ENCODE results near the gene ST6GALNAC5. TPM values are rescaled to one million over a fixed set of nuclear protein-coding genes. Genes with fewer than 3 reads are reported as not detected.

ST6GALNAC5 gene
- total and polyA plus RNA-seq, 2 experiments from 2014 or later: 5.1 to 12.2 TPM

- H3K9me2 ChIP-seq (ENCODE audit: insufficient read depth): no peaks in the 10 kb centered on the region
- H3K27me3 ChIP-seq (replicated peaks; ENCODE audit: insufficient read depth): no peaks in the 10 kb centered on the region
- H3K27ac ChIP-seq: no peak overlapping the region
- H3K79me2 ChIP-seq (ENCODE audit: insufficient read depth): no peaks in the 10 kb centered on the region
- TF ChIP-seq EZH2 (IDR thresholded peaks at IDR 0.05; ENCODE audit: insufficient read depth, poor library complexity, severe bottlenecking) (no peak), EZH2phosphoT487 (IDR thresholded peaks at IDR 0.05; ENCODE audit: insufficient read depth, low read depth) (no peak)
- no peak overlapping the region for H3K4me2 ChIP-seq (ENCODE audit: unreplicated experiment)
- no peaks in the 10 kb centered on the region for H3F3A ChIP-seq (ENCODE audit: insufficient read depth)
- no peaks in the 10 kb centered on the region for H3K9me3 ChIP-seq (ENCODE audit: low read depth)
- in situ Hi-C loops (cut with MboI): no loop called here
- 97 to 100% methylated on average over 2 of the region's 2 CpGs for WGBS, 2 experiments (ENCODE audit: low coverage in 1 of 2, low lambda C conversion rate in 2 of 2, missing lambda C conversion rate in 2 of 2)
- H2AFZ ChIP-seq: no peak overlapping the region
- H3K4me3 ChIP-seq: no peak overlapping the region
- no peak for DNase-seq
- H4K20me1 ChIP-seq (ENCODE audit: insufficient read depth): no peaks in the 10 kb centered on the region
- no peak overlapping the region for H3K9ac ChIP-seq
- H3K4me1 ChIP-seq (ENCODE audit: insufficient read depth): no peaks in the 10 kb centered on the region
- no peaks in the 10 kb centered on the region for H3K36me3 ChIP-seq (ENCODE audit: low read depth)
Observed at GRCh38 chr1:77068013-77068412, 200.7 kb downstream of the ST6GALNAC5 start.

- Histone ChIP-seq H3F3A (ENCODE audit: insufficient read depth) (no peaks in the 10 kb centered on the region), H2AFZ (no peak overlapping the region), H3K27me3 (replicated peaks; ENCODE audit: insufficient read depth) (no peaks in the 10 kb centered on the region), H3K4me2 (ENCODE audit: unreplicated experiment) (no peak overlapping the region), H3K79me2 (ENCODE audit: insufficient read depth) (no peaks in the 10 kb centered on the region), H3K36me3 (ENCODE audit: low read depth) (no peaks in the 10 kb centered on the region), H3K27ac (no peak overlapping the region), H3K9me3 (ENCODE audit: low read depth) (no peaks in the 10 kb centered on the region), H3K9ac (no peak overlapping the region), H3K9me2 (ENCODE audit: insufficient read depth) (no peaks in the 10 kb centered on the region), H3K4me1 (ENCODE audit: insufficient read depth) (no peaks in the 10 kb centered on the region), H4K20me1 (ENCODE audit: insufficient read depth) (no peaks in the 10 kb centered on the region), H3K4me3 (no peak overlapping the region)
- TF ChIP-seq EZH2 (IDR thresholded peaks at IDR 0.05; ENCODE audit: insufficient read depth, poor library complexity, severe bottlenecking) (no peak), EZH2phosphoT487 (IDR thresholded peaks at IDR 0.05; ENCODE audit: insufficient read depth, low read depth) (no peak)
- in situ Hi-C loops (cut with MboI): no loop called here
- no peak for DNase-seq
- 24 to 37% methylated on average over 2 of the region's 2 CpGs for WGBS, 2 experiments (ENCODE audit: low coverage in 1 of 2, low lambda C conversion rate in 2 of 2, missing lambda C conversion rate in 2 of 2)
Observed at GRCh38 chr1:77076759-77077158, 209.5 kb downstream of the ST6GALNAC5 start.

GRCh38 chr1:77081834-77082233 is 214.6 kb downstream of the ST6GALNAC5 start:
- in situ Hi-C loops (cut with MboI): no loop called here
- TF ChIP-seq EZH2phosphoT487 (IDR thresholded peaks at IDR 0.05; ENCODE audit: insufficient read depth, low read depth) (no peak), EZH2 (IDR thresholded peaks at IDR 0.05; ENCODE audit: insufficient read depth, poor library complexity, severe bottlenecking) (no peak)
- no peaks in the 10 kb centered on the region for H3K9me3 ChIP-seq (ENCODE audit: low read depth)

GRCh38 chr1:77084457-77084856 is 217.2 kb downstream of the ST6GALNAC5 start:
- in situ Hi-C loops (cut with MboI): no loop called here
- Histone ChIP-seq H3K4me3 (no peak overlapping the region), H3K4me1 (ENCODE audit: insufficient read depth) (no peaks in the 10 kb centered on the region), H3K79me2 (ENCODE audit: insufficient read depth) (no peaks in the 10 kb centered on the region), H3K27me3 (replicated peaks; ENCODE audit: insufficient read depth) (no peaks in the 10 kb centered on the region), H3F3A (ENCODE audit: insufficient read depth) (no peaks in the 10 kb centered on the region), H3K4me2 (ENCODE audit: unreplicated experiment) (no peak overlapping the region), H3K9me3 (ENCODE audit: low read depth) (no peaks in the 10 kb centered on the region), H3K9ac (no peak overlapping the region), H2AFZ (no peak overlapping the region), H4K20me1 (ENCODE audit: insufficient read depth) (no peaks in the 10 kb centered on the region), H3K27ac (no peak overlapping the region), H3K9me2 (ENCODE audit: insufficient read depth) (no peaks in the 10 kb centered on the region), H3K36me3 (ENCODE audit: low read depth) (no peaks in the 10 kb centered on the region)
- 80 to 82% methylated on average over 2 of the region's 2 CpGs for WGBS, 2 experiments (ENCODE audit: low coverage in 1 of 2, low lambda C conversion rate in 2 of 2, missing lambda C conversion rate in 2 of 2)
- TF ChIP-seq EZH2 (IDR thresholded peaks at IDR 0.05; ENCODE audit: insufficient read depth, poor library complexity, severe bottlenecking) (no peak), EZH2phosphoT487 (IDR thresholded peaks at IDR 0.05; ENCODE audit: insufficient read depth, low read depth) (no peak)
- DNase-seq: no peak

More at GRCh38 chr1:77081834-77082233, 214.6 kb downstream of the ST6GALNAC5 start:
- Histone ChIP-seq H2AFZ (no peak overlapping the region), H3K4me1 (ENCODE audit: insufficient read depth) (no peaks in the 10 kb centered on the region), H3F3A (ENCODE audit: insufficient read depth) (no peaks in the 10 kb centered on the region), H3K9ac (no peak overlapping the region), H3K79me2 (ENCODE audit: insufficient read depth) (no peaks in the 10 kb centered on the region), H3K36me3 (ENCODE audit: low read depth) (no peaks in the 10 kb centered on the region), H3K4me2 (ENCODE audit: unreplicated experiment) (no peak overlapping the region), H3K27ac (no peak overlapping the region), H3K27me3 (replicated peaks; ENCODE audit: insufficient read depth) (no peaks in the 10 kb centered on the region), H3K4me3 (no peak overlapping the region), H3K9me2 (ENCODE audit: insufficient read depth) (no peaks in the 10 kb centered on the region), H4K20me1 (ENCODE audit: insufficient read depth) (no peaks in the 10 kb centered on the region)
- WGBS, 2 experiments (ENCODE audit: low coverage in 1 of 2, low lambda C conversion rate in 2 of 2, missing lambda C conversion rate in 2 of 2): 69 to 75% methylated on average over 4 of the region's 4 CpGs
- DNase-seq: no peak

DNA sequence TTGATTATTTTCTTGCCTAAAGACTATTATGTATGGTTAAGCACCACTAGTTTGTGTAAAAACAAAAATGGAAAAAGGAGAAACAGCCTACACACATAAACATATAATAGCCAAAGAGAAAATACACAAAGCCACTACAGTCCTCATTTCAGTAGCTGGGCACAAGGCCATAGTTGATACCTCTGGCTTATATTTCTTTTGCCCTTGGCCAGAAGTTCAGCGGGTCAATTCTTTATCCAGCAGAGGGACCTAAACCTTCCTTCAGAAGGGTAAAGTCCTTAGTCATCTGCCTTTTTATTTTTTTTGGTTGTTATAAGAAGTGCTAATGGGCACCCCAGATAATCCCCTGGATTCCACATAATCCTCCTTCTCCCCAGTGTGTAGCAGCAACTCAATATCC is 217.8 kb downstream of the ST6GALNAC5 start:
- no peak for DNase-seq
- no peak overlapping the region for H3K9ac ChIP-seq
- no peak overlapping the region for H3K27ac ChIP-seq
- no peaks in the 10 kb centered on the region for H3K36me3 ChIP-seq (ENCODE audit: low read depth)
- H3K27me3 ChIP-seq (replicated peaks; ENCODE audit: insufficient read depth): no peaks in the 10 kb centered on the region
- no peaks in the 10 kb centered on the region for H3F3A ChIP-seq (ENCODE audit: insufficient read depth)
- no peaks in the 10 kb centered on the region for H3K9me3 ChIP-seq (ENCODE audit: low read depth)
- in situ Hi-C loops (cut with MboI): no loop called here
- no peak for TF ChIP-seq EZH2phosphoT487 (IDR thresholded peaks at IDR 0.05; ENCODE audit: insufficient read depth, low read depth)
- TF ChIP-seq EZH2 (IDR thresholded peaks at IDR 0.05; ENCODE audit: insufficient read depth, poor library complexity, severe bottlenecking): no peak
- H3K4me2 ChIP-seq (ENCODE audit: unreplicated experiment): no peak overlapping the region
- no peak overlapping the region for H2AFZ ChIP-seq
- H3K4me1 ChIP-seq (ENCODE audit: insufficient read depth): no peaks in the 10 kb centered on the region
- no peaks in the 10 kb centered on the region for H3K79me2 ChIP-seq (ENCODE audit: insufficient read depth)
- no peaks in the 10 kb centered on the region for H4K20me1 ChIP-seq (ENCODE audit: insufficient read depth)
- no peak overlapping the region for H3K4me3 ChIP-seq
- H3K9me2 ChIP-seq (ENCODE audit: insufficient read depth): no peaks in the 10 kb centered on the region; the same call in 1 of the 2 replicates
- 100% methylated on average over 1 of the region's 1 CpG for WGBS, 2 experiments (ENCODE audit: low coverage in 1 of 2, low lambda C conversion rate in 2 of 2, missing lambda C conversion rate in 2 of 2)
